Astrocyte of the hippocampus (primary cell): Measurements from ENCODE around the gene AGPAT3.

Experiments used
- DNase-seq: peaks from one replicate; pipeline ENCODE4 v3.0.0; 2011; ENCODE audit warnings: low read depth, low spot score

Gene AGPAT3

DNA sequence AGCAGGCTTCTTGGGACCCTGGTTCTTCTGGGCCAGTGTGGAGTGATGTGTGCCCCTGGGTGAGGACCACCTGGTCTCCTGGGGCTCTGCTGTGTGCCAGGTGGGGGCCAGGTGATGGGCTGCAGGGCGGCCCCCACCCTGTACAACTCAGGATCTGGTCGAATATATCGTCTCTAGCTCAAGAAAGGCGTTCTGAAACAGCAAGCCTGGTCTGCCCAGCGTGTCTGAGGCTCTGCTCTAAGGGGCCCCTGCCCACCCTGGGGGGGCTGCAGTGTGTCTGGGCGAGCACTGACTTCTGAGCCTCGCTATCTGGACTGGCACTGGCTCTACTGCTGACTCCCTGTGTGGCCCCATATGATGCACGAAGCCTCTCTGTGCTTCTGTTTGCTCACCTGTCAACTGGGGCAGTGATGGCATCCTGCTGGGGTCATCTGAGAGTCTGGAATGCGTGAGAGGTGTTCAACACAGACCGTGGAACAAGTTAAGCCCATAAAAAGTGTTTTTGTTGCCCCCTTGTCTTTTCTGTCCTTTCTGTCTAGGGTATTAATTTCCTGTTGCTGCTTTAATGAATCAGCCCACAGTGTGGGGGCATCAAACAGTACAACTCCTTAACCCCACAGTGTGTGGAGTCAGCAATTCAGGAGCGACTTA, 91.1 kb downstream of the AGPAT3 start:
- no peak for DNase-seq

DNA sequence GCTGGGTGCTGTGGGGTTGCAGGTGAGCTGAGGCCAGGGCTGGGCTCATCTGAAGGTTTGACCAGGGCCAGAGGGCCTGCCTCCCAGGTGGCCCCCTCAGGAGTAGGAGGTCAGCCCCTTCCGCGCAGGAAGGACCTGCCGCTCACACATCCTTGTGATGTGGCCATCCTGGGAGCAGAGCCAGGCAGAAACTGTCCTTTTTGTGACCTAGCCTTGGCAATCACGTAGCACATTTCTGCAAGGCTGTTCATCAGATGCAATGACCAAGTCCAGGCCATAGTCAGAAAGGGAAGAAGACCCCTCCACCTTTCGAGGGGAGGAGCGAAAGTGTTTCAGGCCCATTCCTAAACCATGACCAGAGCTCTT, 91.6 kb downstream of the AGPAT3 start:
- peak; percentile 74 for DNase-seq

DNA sequence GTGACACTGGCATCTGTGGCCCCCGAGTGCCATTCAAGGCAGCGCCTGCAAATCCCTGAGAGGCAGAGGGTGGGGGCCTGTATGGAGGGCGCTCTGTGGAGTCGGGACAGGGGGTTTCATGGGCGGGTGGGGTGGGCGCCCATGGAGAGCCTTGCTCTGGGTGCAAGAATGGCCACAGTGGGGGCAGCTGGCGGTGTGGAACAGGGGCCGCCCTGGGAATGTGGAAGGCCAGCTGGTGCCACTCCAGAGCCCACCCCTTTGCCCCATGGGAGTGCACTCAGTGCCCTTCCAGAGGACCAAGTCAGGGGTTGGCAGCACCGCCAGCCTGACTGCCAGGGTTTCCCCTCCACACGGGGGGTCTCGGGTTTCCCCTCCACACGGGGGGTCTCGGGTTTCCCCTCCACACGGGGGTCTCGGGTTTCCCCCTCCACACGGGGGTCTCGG, 92.1 kb downstream of the AGPAT3 start:
- no peak for DNase-seq

DNA sequence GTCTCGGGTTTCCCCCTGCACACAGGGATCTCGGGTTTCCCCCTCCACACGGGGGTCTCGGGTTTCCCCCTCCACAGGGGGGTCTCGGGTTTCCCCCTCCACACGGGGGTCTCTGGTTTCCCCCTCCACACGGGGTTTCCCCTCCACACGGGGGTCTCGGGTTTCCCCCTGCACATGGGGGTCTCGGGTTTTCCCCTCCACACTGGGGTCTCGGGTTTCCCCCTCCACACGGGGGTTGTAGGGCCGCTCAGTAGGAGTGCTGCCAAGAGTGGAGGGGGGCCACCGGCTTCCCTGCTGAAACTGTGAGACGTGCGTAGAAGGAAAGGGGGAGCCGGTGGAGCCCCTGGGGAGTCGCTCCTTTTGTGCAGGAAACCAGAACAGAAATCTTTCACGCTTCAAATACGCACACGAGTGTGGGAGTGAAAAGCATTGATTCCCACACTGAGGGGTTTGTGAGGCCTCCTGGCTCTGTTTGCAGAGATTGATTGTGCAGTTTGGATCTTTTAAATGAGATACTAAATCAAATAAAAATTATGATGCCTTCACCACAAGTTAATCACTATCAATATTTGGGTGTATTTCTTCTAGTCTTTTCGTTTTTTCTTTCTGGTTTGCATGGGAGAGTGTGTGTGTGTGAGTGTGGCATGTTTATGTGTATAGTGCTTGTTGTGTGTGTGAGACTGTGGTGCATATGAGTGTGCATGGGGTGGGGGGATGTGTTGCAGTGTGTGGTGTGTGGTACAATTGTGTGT, 92.8 kb downstream of the AGPAT3 start:
- no peak for DNase-seq

DNA sequence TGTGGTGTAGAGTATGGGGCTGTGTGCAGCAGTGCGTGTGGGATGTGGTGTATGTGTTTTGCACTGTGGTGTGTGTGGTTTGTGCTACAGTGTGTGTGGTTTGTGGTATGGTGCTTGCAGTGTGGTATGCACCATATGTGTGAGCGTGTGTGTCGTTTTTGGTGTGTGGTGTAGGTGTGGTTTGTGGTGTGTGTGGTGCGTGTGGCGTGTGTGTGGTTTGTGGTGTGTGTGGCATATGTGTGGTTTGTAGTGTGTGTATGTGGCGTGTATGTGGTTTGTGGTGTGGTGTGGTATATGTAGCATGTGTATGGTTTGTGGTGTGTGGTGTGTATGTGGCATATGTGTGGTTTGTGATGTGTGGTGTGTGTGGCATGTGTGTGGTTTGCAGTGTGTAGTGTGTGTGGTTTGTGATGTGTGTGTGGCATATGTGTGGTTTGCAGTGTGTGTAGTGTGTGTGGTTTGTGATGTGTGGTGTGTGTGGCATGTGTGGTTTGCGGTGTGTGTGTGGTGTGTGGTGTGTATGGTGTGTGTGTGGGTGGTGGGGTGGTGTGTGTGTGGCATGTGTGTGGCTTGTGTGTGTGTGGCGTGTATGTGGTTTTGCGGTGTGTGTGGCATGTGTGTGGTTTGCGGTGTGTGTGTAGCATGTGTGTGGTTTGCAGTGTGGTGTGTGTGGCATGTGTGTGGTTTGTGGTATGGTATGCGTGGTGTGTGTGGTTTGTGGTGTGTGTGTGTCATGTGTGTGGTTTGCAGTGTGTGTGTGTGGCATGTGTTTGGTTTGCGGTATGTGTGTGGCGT, 93.5 kb downstream of the AGPAT3 start:
- no peak for DNase-seq

DNA sequence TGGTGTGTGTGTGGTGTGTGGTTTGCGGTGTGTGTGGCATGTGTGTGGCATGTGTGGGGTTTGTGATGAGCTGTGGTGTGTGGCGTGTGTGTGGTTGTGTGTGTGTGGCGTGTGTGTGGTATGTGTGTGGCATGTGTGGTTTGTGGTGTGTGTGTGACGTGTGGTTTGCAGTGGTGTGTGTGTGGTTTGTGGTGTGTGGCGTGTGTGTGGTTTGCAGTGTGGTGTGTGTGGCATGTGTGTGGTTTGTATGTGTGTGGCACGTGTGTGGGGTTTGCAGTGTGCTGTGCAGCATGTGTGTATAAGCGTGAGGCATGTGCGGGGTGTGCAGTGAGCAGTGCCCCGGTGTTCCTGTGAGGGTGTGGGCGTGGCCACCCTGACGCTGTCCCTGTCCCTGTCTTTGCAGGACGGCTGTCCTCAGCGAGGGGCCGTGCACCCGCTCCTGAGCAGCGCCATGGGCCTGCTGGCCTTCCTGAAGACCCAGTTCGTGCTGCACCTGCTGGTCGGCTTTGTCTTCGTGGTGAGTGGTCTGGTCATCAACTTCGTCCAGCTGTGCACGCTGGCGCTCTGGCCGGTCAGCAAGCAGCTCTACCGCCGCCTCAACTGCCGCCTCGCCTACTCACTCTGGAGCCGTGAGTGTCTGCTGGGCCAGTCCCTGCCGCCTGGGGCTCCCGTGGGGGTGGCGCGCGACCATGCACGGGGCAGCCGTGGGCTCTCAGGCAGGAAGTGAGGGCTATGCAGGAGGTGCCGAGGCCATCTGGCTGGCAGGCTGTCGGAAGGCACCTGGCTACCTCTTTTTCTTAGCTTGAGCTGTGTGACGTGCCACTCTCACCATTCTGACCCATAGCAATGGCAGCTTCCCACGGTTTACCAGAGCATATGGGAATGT, 94.5 kb downstream of the AGPAT3 start:
- no peak for DNase-seq

DNA sequence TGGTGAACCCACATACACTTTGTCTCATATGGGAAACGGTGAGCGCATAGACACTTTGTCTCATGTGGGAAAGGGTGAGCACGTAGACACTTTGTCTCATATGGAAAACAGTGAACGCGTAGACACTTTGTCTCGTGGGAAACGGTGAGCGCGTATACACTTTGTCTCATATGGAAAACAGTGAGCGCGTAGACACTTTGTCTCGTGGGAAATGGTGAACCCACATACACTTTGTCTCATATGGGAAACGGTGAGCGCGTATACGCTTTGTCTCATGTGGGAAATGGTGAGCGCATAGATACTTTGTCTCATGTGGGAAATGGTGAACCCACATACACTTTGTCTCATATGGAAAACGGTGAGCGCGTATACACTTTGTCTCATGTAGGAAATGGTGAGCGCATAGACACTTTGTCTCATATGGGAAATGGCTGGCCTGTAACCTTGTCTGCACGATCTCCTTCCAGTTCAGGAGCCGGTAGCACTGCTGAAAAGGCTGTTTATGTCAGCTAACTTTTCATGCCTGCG, 96.4 kb downstream of the AGPAT3 start:
- DNase-seq, result no peak

DNA sequence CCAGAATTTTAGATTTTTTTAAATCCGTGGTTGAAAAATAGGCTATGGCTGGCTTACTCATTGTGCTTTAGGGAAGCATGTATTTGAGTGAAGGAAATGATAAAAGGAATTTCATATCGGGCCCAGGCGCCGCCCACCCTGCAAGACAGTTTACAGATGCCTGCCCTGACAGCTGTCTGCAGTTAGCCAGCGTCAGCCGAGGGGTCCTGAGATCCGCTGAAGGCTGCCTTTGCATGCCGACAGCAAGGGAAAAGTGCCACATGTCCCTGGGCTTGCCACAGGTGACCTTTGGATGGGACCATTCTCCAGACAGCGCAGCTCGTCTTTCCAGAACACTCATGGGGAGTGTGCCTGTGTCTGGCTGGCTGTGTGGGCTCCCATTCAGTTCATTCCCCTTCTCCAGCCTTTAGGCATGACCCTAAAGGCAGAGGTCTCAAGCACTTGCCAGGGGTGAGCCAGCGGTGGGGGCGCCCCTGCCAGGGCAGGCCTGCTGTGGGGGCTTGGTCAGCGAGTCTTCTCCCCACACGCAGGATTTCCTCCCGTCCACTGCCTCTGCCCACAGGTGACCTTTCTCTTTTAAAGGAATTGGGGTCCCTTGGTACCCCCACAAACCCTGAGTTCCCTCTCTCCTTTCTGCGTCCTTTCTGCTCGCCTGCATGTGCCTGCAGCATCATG, 101.0 kb downstream of the AGPAT3 start:
- DNase-seq, result no peak

DNA sequence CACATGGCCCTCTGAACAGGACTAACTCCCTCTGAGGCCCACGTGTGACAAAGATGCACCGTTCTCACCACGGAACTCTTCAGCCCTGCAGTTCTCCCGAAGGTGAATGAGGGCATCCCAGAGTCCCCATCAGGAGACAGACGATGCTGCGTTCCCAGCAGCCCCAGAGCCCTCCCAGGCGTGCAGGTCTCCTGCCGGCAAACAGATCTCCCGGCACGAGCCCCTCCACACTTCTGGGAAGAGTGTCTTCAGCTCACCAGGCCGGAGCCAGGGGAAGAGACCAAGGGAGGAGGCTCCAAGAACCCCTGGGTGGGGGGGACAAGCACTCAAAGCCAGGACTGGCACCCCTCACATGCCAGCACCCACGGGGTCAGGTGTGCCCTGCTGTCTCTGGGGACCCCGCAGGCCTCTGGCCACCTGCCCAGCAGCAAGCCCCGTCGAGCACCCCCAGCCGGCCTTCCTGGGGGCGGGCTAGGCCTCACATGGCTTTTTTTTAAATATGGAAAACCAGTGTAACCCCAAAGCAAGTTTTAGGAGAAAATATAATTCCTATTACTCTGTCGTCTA, 102.0 kb downstream of the AGPAT3 start:
- DNase-seq, result no peak

DNA sequence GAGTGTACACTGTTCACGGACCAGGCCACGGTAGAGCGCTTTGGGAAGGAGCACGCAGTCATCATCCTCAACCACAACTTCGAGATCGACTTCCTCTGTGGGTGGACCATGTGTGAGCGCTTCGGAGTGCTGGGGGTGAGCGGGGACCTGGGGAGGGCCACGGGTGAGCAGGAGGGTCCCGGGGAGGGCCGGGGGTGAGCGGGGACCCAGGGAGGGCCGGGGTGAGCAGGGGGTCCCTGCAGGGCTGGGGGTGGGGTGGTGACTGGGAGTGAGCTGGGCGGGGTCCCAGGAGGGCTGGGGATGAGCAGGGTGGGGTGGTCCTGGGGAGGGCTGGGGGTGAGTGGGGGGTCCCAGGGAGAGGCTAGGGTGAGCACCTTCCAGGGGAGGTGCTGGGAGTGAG, 103.0 kb downstream of the AGPAT3 start:
- no peak for DNase-seq

DNA sequence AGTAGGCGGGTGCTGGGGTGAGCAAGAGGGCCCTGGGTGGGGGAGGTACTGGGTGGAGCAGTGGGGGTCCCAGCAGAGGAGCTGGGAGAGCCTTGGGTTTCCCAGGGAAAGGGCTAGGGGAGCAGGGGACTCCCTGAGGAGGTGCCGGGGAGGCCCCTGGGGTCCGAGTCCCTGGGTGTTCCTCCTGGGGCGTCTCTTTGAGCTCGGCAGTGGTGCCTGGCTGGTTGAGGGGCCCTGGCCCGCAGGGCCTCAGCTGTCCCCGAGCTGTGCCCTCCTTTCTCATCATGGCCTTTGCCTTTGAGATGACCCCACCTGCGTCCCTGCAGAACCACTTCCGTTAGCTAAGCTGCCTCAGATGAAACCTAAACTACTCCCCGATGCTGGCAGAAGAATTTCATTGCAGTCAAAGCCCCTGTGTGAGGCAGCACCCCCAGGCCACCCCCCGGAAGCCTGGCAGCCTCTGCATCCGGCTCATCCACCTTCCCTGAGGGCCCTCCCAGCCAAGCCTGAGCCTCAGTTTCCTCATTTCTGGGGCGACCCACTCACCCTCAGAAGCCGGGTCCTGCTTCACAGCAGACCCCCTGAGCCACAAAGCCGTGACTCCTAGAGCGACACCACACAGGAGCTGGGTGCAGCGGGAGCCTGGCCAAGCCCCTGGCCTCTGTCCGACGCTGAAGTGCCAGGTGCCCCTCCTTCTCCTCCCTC, 103.5 kb downstream of the AGPAT3 start:
- DNase-seq, result no peak

DNA sequence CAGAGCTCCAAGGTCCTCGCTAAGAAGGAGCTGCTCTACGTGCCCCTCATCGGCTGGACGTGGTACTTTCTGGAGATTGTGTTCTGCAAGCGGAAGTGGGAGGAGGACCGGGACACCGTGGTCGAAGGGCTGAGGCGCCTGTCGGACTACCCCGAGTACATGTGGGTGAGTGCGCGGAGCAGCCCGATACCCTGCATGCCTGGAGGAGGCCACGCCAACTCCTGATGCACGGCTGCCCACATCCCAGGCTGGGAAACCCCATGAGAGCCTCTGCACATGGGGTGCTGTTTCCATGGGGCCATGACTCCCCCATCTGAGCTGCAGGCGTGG, 104.1 kb downstream of the AGPAT3 start:
- DNase-seq, result no peak

DNA sequence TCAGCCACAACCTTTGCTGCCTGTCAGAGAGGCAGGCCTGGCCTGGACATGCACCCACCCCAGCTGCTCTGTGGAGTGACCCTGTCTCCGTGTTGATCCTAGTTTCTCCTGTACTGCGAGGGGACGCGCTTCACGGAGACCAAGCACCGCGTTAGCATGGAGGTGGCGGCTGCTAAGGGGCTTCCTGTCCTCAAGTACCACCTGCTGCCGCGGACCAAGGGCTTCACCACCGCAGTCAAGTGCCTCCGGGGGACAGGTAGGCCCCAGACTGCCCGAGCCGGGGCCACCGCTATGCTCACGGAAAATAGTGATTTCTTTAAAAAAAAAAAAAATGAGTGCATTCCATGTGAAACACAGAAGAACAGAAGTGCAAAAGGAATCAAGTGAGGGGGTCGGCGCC, 105.5 kb downstream of the AGPAT3 start:
- no peak for DNase-seq

DNA sequence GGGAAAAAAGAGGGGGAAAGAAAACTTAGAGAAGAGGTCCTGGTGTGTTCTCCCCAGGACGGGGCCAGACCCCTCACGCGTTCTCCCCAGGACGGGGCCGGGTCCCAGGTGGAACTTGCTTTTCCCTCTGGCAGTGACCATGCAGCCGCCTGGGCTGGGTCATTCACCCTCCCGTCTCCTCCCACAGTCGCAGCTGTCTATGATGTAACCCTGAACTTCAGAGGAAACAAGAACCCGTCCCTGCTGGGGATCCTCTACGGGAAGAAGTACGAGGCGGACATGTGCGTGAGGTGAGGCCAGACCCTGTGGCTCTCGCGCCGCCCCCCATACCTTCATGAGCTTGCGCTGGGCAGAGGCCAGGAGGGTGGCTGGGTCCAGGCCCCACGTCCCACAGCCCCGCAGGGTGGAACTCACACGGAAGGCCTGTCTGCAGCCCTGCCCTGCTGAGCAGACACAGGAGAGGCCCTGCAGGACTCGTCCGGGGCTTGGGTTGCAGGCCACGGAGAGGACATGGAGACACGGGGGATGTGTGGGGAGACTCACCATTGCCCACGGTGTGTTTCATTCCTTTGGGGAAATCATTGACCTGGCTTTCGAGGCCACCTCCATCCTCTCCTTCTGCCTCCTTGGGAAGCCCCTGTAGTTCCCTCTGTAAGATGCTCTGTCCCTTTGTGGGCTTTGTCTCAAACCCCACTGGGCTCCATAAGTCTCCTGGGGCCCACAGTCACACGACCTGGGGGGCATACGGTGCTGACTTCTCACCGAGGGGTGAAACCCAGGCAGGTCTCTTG, 106.4 kb downstream of the AGPAT3 start:
- DNase-seq, result no peak

DNA sequence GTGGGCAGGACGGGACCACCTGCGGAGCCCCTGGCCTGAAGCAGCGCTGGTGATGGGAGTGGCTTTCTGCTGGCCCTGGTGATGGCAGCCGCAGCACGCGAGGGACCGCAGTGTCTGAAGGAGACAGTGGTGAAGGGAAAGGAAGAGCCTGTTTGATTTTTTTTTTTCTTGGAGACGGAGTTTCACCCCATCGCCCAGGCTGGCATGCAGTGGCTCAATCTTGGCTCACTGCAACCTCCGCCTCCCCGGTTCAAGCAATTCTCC, 106.9 kb downstream of the AGPAT3 start:
- no peak for DNase-seq

DNA sequence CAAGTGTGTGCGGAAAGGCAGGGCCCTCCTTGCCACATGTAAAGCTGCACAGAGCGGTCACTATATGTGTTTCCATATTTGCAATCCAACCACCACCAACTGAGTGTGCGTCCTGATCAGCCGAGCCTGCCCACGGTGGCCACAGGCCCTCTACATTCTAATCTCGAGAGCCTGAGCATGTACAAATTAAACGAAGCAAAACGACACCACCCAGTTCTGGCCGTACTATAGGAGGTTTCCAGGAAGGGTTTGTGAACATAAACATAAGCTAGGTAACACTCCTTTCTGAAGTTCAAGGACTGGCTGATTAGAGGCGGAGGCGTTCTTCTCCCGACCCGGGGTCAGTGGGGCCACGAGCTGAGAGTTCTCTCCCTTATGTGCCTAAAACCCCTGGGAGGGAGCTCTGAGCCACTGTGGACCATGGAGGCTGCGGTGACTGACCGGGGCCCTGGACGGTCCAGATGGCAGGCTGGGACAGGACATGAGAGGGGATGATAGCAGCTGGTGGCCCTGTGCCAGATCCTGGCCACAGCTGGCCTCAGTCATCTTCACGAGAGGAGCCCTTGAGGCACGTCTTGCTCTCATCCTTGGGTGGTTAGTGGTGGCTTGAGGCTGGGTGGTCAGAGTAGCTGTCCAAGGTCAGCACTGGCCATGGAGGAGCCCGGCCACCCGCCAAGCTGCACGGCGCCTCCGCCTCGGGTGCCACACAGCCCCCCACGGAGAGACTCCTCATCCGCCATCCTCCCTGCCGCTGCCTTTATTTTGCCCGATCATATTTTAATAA, 108.0 kb downstream of the AGPAT3 start:
- no peak for DNase-seq

DNA sequence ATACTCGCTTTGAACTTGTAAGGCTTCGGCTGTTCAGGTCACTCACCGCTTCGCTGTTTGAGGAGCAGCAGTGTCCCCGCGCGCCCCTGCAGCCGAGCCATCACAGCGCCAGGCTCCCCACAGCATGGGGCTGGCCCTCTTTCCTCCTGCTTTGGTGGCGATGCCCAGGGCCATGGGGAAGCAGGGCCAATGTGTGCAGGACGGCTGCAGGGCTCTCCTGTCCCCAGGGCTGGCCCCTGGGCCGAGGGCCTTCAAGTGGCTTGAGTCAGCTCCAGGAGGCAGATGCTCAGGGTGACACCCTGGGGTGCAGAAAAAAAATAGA, 108.6 kb downstream of the AGPAT3 start:
- no peak for DNase-seq

DNA sequence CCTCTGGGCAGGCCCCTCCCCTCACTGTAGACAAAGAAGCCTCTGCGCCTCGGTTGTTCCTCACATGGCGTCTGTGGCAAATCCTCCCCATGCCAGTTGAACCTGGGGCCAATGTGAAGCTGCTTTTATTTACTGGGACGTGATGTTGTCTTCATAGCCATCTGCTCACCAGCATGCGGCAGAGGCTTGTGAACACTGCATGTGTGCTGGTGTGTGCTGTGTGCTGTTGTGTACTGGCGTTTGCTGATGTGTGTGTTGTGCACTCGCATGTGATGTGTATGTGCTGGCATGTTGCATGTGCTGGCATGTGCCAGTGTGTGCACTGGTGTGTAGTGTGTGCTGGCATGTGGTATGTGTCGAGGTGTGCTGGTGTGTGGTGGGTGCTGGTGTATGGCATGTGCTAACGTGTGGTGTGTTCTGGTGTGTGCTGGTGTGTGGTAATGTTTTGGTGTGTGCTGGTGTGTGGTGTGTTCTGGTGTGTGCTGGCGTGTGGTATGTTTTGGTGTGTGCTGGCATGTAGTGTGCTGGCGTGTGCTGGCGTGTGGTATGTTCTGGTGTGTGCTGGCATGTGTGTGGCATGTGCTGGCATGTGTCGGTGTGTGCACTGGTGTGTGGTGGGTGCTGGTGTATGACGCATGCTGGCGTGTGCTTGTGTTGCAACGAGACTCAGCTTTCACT, 109.9 kb downstream of the AGPAT3 start:
- no peak for DNase-seq
